ENCODE data around the gene ZNF646. TPM values are rescaled to one million over a fixed set of nuclear protein-coding genes. Genes with fewer than 3 reads are reported as not detected.
A peak's percentile ranks its signal among the peaks of the same experiment; 100 is the strongest.

Gene ZNF646
- 10 to 100 TPM; 26.0 to 30.3 TPM for total RNA-seq

- no peaks in the 10 kb centered on the region for H3K27me3 Mint-ChIP-seq (ENCODE audit: low read depth)
- H3K9me3 Mint-ChIP-seq (ENCODE audit: insufficient read depth) = no peaks in the 10 kb centered on the region
- peak; percentile 100 for DNase-seq
- peak within 1 kb of the TSS; percentile 99 for H3K27ac Mint-ChIP-seq
- peak within 1 kb of the TSS; percentile 99 for H3K4me3 Mint-ChIP-seq
- ATAC-seq = peak; percentile 77
- H3K36me3 Mint-ChIP-seq (ENCODE audit: low read depth) = peaks cover 41% of the 10 kb centered on the region
- ChIA-PET CTCF (interaction anchor here (0.8 to 3.0 kb wide), 15 partner anchors 9 to 799 kb away, joined by 3 to 19 read pairs (median 4); partner anchors contain the start of genes HSD3B7, KAT8, VKORC1 and ZNF267), POLR2A (interaction anchor here (0.6 to 2.7 kb wide), 26 partner anchors 9 to 415 kb away, joined by 3 to 19 read pairs (median 5); partner anchors contain the start of genes ARMC5, FUS, HSD3B7 and KAT8)
- H3K4me1 Mint-ChIP-seq (ENCODE audit: low read depth) = peaks cover 48% of the 10 kb centered on the region
These were observed at the start of gene ZNF646, which contains the start of gene ZNF668 for GRCh38 chr16:31073970-31074813. ZNF646 (plus strand) TSS chr16:31074422; CDS start chr16:31076325, 1,903 bp downstream. ZNF668 (minus strand) TSS chr16:31074240; CDS start chr16:31064459, 9,781 bp downstream.

GRCh38 chr16:31025339-31025738 is 48.9 kb upstream of the ZNF646 start:
- ChIA-PET CTCF (no interaction called here), POLR2A (interaction anchor here (1.2 kb wide), 1 partner anchor 48 kb away, joined by 4 read pairs; the partner anchor contains the start of genes ZNF646 and ZNF668)
- peaks cover 13% of the 10 kb centered on the region for H3K4me1 Mint-ChIP-seq (ENCODE audit: low read depth)
- H3K9me3 Mint-ChIP-seq (ENCODE audit: insufficient read depth) = no peaks in the 10 kb centered on the region
- no peaks in the 10 kb centered on the region for H3K27me3 Mint-ChIP-seq (ENCODE audit: low read depth)
- ATAC-seq = no peak
- H3K4me3 Mint-ChIP-seq = no peak overlapping the region
- H3K27ac Mint-ChIP-seq = no peak overlapping the region
- DNase-seq = no peak
- H3K36me3 Mint-ChIP-seq (ENCODE audit: low read depth) = no peaks in the 10 kb centered on the region

- POLR2A ChIA-PET = no interaction called here
- CTCF ChIA-PET = no interaction called here
- ATAC-seq = no peak
- Mint-ChIP-seq H3K36me3 (ENCODE audit: low read depth) (peaks cover 4% of the 10 kb centered on the region), H3K9me3 (ENCODE audit: insufficient read depth) (no peaks in the 10 kb centered on the region), H3K27me3 (ENCODE audit: low read depth) (no peaks in the 10 kb centered on the region), H3K4me3 (no peak overlapping the region), H3K27ac (no peak overlapping the region), H3K4me1 (ENCODE audit: low read depth) (peaks cover 17% of the 10 kb centered on the region)
- no peak for DNase-seq
These were observed 45.0 kb upstream of the ZNF646 start for GRCh38 chr16:31029272-31029671.

GRCh38 chr16:31031276-31031675 is 42.9 kb upstream of the ZNF646 start:
- Mint-ChIP-seq H3K4me1 (ENCODE audit: low read depth) (peaks cover 24% of the 10 kb centered on the region), H3K9me3 (ENCODE audit: insufficient read depth) (no peaks in the 10 kb centered on the region), H3K36me3 (ENCODE audit: low read depth) (peaks cover 16% of the 10 kb centered on the region), H3K27me3 (ENCODE audit: low read depth) (no peaks in the 10 kb centered on the region), H3K4me3 (no peak overlapping the region), H3K27ac (no peak overlapping the region)
- DNase-seq = no peak
- no peak for ATAC-seq
- POLR2A ChIA-PET = no interaction called here
- CTCF ChIA-PET = interaction anchor here (1.0 kb wide), 1 partner anchor 43 kb away, joined by 3 read pairs; the partner anchor contains the start of genes ZNF646 and ZNF668

GRCh38 chr16:31032736-31033708 is 41.2 kb upstream of the ZNF646 start, which contains the start of gene STX4:
STX4 (plus strand) TSS chr16:31033558; CDS start chr16:31033806, 248 bp downstream.
- Mint-ChIP-seq H3K4me3 (peak within 1 kb of the TSS; percentile 96), H3K36me3 (ENCODE audit: low read depth) (peaks cover 20% of the 10 kb centered on the region), H3K4me1 (ENCODE audit: low read depth) (peaks cover 26% of the 10 kb centered on the region), H3K27ac (peak within 1 kb of the TSS; percentile 94), H3K27me3 (ENCODE audit: low read depth) (no peaks in the 10 kb centered on the region), H3K9me3 (ENCODE audit: insufficient read depth) (no peaks in the 10 kb centered on the region)
- peak; percentile 84 for ATAC-seq
- POLR2A ChIA-PET = interaction anchor here (1.1 to 1.7 kb wide), 4 partner anchors 13 to 85 kb away, joined by 3 to 6 read pairs (median 3); partner anchors contain the start of genes ZNF646 and ZNF668
- peak; percentile 99 for DNase-seq
- CTCF ChIA-PET = no interaction called here

- peaks cover 21% of the 10 kb centered on the region for H3K36me3 Mint-ChIP-seq (ENCODE audit: low read depth)
- POLR2A ChIA-PET = interaction anchor here (1.1 to 1.7 kb wide), 3 partner anchors 40 to 84 kb away, joined by 3 to 6 read pairs (median 3); partner anchors contain the start of genes ZNF646 and ZNF668
- H3K27ac Mint-ChIP-seq = peak overlapping the region; percentile 94
- H3K9me3 Mint-ChIP-seq (ENCODE audit: insufficient read depth) = no peaks in the 10 kb centered on the region
- peaks cover 26% of the 10 kb centered on the region for H3K4me1 Mint-ChIP-seq (ENCODE audit: low read depth)
- CTCF ChIA-PET = no interaction called here
- DNase-seq (peak; percentile 93), ATAC-seq (peak; percentile 53)
- no peaks in the 10 kb centered on the region for H3K27me3 Mint-ChIP-seq (ENCODE audit: low read depth)
- peak overlapping the region; percentile 96 for H3K4me3 Mint-ChIP-seq
These were observed 40.3 kb upstream of the ZNF646 start for GRCh38 chr16:31033709-31034492.

GRCh38 chr16:31036691-31037090 is 37.5 kb upstream of the ZNF646 start:
- Mint-ChIP-seq H3K36me3 (ENCODE audit: low read depth) (peaks cover 31% of the 10 kb centered on the region), H3K27ac (peak overlapping the region; percentile 17), H3K27me3 (ENCODE audit: low read depth) (no peaks in the 10 kb centered on the region), H3K9me3 (ENCODE audit: insufficient read depth) (no peaks in the 10 kb centered on the region), H3K4me3 (no peak overlapping the region), H3K4me1 (ENCODE audit: low read depth) (peaks cover 25% of the 10 kb centered on the region)
- POLR2A ChIA-PET = no interaction called here
- CTCF ChIA-PET = no interaction called here
- no peak for ATAC-seq
- DNase-seq = no peak

GRCh38 chr16:31038993-31039392 is 35.2 kb upstream of the ZNF646 start:
- POLR2A ChIA-PET = no interaction called here
- CTCF ChIA-PET = no interaction called here
- no peak overlapping the region for H3K27ac Mint-ChIP-seq
- peaks cover 36% of the 10 kb centered on the region for H3K36me3 Mint-ChIP-seq (ENCODE audit: low read depth)
- no peaks in the 10 kb centered on the region for H3K27me3 Mint-ChIP-seq (ENCODE audit: low read depth)
- ATAC-seq (no peak), DNase-seq (no peak)
- peaks cover 11% of the 10 kb centered on the region for H3K4me1 Mint-ChIP-seq (ENCODE audit: low read depth)
- no peaks in the 10 kb centered on the region for H3K9me3 Mint-ChIP-seq (ENCODE audit: insufficient read depth)
- no peak overlapping the region for H3K4me3 Mint-ChIP-seq

- Mint-ChIP-seq H3K36me3 (ENCODE audit: low read depth) (peaks cover 18% of the 10 kb centered on the region), H3K9me3 (ENCODE audit: insufficient read depth) (no peaks in the 10 kb centered on the region), H3K4me1 (ENCODE audit: low read depth) (no peaks in the 10 kb centered on the region), H3K4me3 (no peak overlapping the region), H3K27me3 (ENCODE audit: low read depth) (no peaks in the 10 kb centered on the region), H3K27ac (no peak overlapping the region)
- ATAC-seq = no peak
- CTCF ChIA-PET = interaction anchor here (0.7 kb wide), 1 partner anchor 25 kb away, joined by 3 read pairs; no protein-coding TSS in a partner anchor
- no peak for DNase-seq
- POLR2A ChIA-PET = no interaction called here
These were observed 31.4 kb upstream of the ZNF646 start for GRCh38 chr16:31042866-31043265.

- CTCF ChIA-PET = no interaction called here
- POLR2A ChIA-PET = no interaction called here
- H3K9me3 Mint-ChIP-seq (ENCODE audit: insufficient read depth) = no peaks in the 10 kb centered on the region
- DNase-seq = no peak
- no peak overlapping the region for H3K27ac Mint-ChIP-seq
- no peak overlapping the region for H3K4me3 Mint-ChIP-seq
- H3K4me1 Mint-ChIP-seq (ENCODE audit: low read depth) = no peaks in the 10 kb centered on the region
- no peaks in the 10 kb centered on the region for H3K27me3 Mint-ChIP-seq (ENCODE audit: low read depth)
- no peak for ATAC-seq
- H3K36me3 Mint-ChIP-seq (ENCODE audit: low read depth) = peaks cover 18% of the 10 kb centered on the region
These were observed 30.9 kb upstream of the ZNF646 start for GRCh38 chr16:31043352-31043751.

All from activated CD8-positive, alpha-beta T cell treated with anti-CD3 and anti-CD28 coated beads, Interleukin-2, amount 10 ng/mL, durations not matched to agents 7 days and 5 days (primary cell).